K562 (cell line): ENCODE data around the gene CCDC7. TPM values are rescaled to one million over a fixed set of nuclear protein-coding genes. Genes with fewer than 3 reads are reported as not detected.

Experiments used
- ATAC-seq: fragments of 200-7000 bp; cut with Tn5 transposase; 3 replicates; pipeline ENCODE4 v1.9.1; 2020; ENCODE audit warnings: moderate library complexity
- BruUV-seq: library from RNA; stranded (reverse); fragments of 400-500 nt; replicated peaks from 2 replicates; lab custom pipeline; 2021; lab: Mats Ljungman, UMichigan
- CTCF ChIA-PET: fragments of 300-600 bp; formaldehyde crosslinking; extraction: SDS; loops from one replicate; lab custom pipeline; 2021; ENCODE audit warnings: low intra/inter-chr PET ratio; lab: Yijun Ruan, JAX
- POLR2A ChIA-PET: fragments of 300-600, 350-650 bp; sonication (Branson Sonifier 250); formaldehyde crosslinking; extraction: SDS; loops from one replicate; lab custom pipeline; 2021; ENCODE audit warnings: antibody characterized with exemption, inconsistent platforms; lab: Yijun Ruan, JAX
- DNase-seq, 4 experiments: peaks; one replicate each; pipeline versions ENCODE4 v3.0.0 to v3.0.0-alpha.2; 2011 to 2018; ENCODE audit warnings: low spot score in 3 of 4, mixed read lengths in 3 of 4; ENCODE audit errors: extremely low read depth in 1 of 4
- FAIRE-seq: peaks from 2 replicates; lab custom pipeline; 2011; peaks lifted over from hg19 to GRCh38; lab: Jason Lieb, UNC
- H2AFZ ChIP-seq: 2 replicates; pipeline ENCODE4 v1.6.0; 2011; ENCODE audit warnings: low read depth, low read length, control low read depth, inconsistent platforms
- H3K27ac ChIP-seq: fragments of 200-600 bp; 3 replicates; pipeline ENCODE4 v1.8.0; 2011; ENCODE audit warnings: low read depth, mild to moderate bottlenecking, control low read depth, inconsistent platforms, low read length, moderate library complexity, mixed read lengths; ENCODE audit errors: extremely low read depth
- H3K27me3 ChIP-seq, 2 experiments: fragments of 300-600 bp in 1 of 2; 2 replicates in 1 of 2; 3 replicates in 1 of 2; pipeline versions ENCODE4 v1.6.0 to v1.8.0; 2011; ENCODE audit warnings: inconsistent platforms in 2 of 2, low read length in 2 of 2, mild to moderate bottlenecking in 1 of 2, mixed read lengths in 1 of 2, moderate library complexity in 1 of 2; ENCODE audit not compliant: control insufficient read depth in 2 of 2, insufficient read depth in 2 of 2
- H3K36me3 ChIP-seq: fragments of 300-600 bp; 3 replicates; pipeline ENCODE4 v1.8.0; 2011; ENCODE audit warnings: mild to moderate bottlenecking, low read length, inconsistent platforms; ENCODE audit not compliant: control insufficient read depth, insufficient read depth
- H3K4me1 ChIP-seq, 2 experiments: fragments of 200-600 bp in 1 of 2; replicated peaks in 1 of 2; 2 replicates in 1 of 2; 3 replicates in 1 of 2; pipeline versions ENCODE4 v1.5.1 to v1.8.0; 2011; ENCODE audit warnings: inconsistent platforms in 2 of 2, low read length in 2 of 2, mild to moderate bottlenecking in 1 of 2, mixed read lengths in 1 of 2, moderate library complexity in 1 of 2; ENCODE audit not compliant: control insufficient read depth in 2 of 2, insufficient read depth in 2 of 2
- H3K4me2 ChIP-seq: 2 replicates; pipeline ENCODE4 v1.6.1; 2011; ENCODE audit warnings: low read length, control low read depth, inconsistent platforms, mixed read lengths; ENCODE audit not compliant: insufficient read depth
- H3K4me3 ChIP-seq: fragments of 200-600 bp; sonication (generic), shearing (Covaris generic); 2 replicates; pipeline ENCODE4 v1.5.1; 2016; ENCODE audit warnings: control low read depth, inconsistent platforms
- H3K79me2 ChIP-seq: fragments of 200-600 bp; 3 replicates; pipeline ENCODE4 v1.8.0; 2011; ENCODE audit warnings: low read length, inconsistent platforms; ENCODE audit not compliant: control insufficient read depth, insufficient read depth
- H3K9ac ChIP-seq, 2 experiments: 2 replicates each; pipeline versions ENCODE4 v1.6.0 to v1.6.1; 2011; ENCODE audit warnings: low read depth in 2 of 2, low read length in 2 of 2, control low read depth in 1 of 2, inconsistent platforms in 1 of 2, mild to moderate bottlenecking in 1 of 2, mixed read lengths in 1 of 2; ENCODE audit not compliant: insufficient read depth in 1 of 2
- H3K9me1 ChIP-seq: one replicate; pipeline ENCODE4 v1.6.0; 2011; ENCODE audit warnings: inconsistent platforms, mild to moderate bottlenecking, low read length, moderate library complexity; ENCODE audit not compliant: control insufficient read depth, insufficient read depth
- H3K9me3 ChIP-seq: replicated peaks from 2 replicates; pipeline ENCODE4 v1.5.1; 2011; ENCODE audit warnings: low read depth, low read length, inconsistent platforms; ENCODE audit not compliant: control insufficient read depth, insufficient read depth
- H4K20me1 ChIP-seq: replicated peaks from 2 replicates; pipeline ENCODE4 v1.6.1; 2011; ENCODE audit warnings: low read length, inconsistent platforms, mixed read lengths; ENCODE audit not compliant: control insufficient read depth, insufficient read depth
- ARID3A ChIP-seq: IDR thresholded peaks from 2 replicates; pipeline ENCODE4 v1.6.1; 2012; ENCODE audit warnings: low read depth, low read length, improper control_type of control experiment, borderline replicate concordance
- CBX5 ChIP-seq: IDR thresholded peaks from 2 replicates; pipeline ENCODE4 v1.6.1; 2014; ENCODE audit warnings: low read depth, borderline replicate concordance
- ERF ChIP-seq: fragments of 450-650 bp; formaldehyde crosslinking; IDR thresholded peaks from 2 replicates; pipeline ENCODE4 v1.4.0; 2020; ENCODE audit warnings: mild to moderate bottlenecking, mixed read lengths
- FOS ChIP-seq: IDR thresholded peaks from 3 replicates; pipeline ENCODE4 v1.6.1; 2011; ENCODE audit not compliant: insufficient read length; ENCODE audit errors: extremely low read depth
- FOXP1 ChIP-seq: sonication (generic); formaldehyde crosslinking; IDR thresholded peaks from 2 replicates; pipeline ENCODE4 v1.8.0; 2022; ENCODE audit warnings: mild to moderate bottlenecking, missing genetic modification reagents
- HCFC1 ChIP-seq: IDR thresholded peaks from 2 replicates; pipeline ENCODE4 v1.6.1; 2012; ENCODE audit warnings: low read depth, low read length, improper control_type of control experiment
- HDAC6 ChIP-seq: IDR thresholded peaks from 2 replicates; pipeline ENCODE4 v1.6.1; 2012; ENCODE audit warnings: low read depth, mild to moderate bottlenecking, control low read depth, inconsistent platforms, low read length, moderate library complexity
- HMG20B ChIP-seq: fragments of 250-450 bp; sonication (Bioruptor Pico); IDR thresholded peaks from 2 replicates; pipeline ENCODE4 v1.5.0; 2021; ENCODE audit warnings: mild to moderate bottlenecking
- HNRNPH1 ChIP-seq: fragments of 200-400 bp; formaldehyde crosslinking; optimal IDR thresholded peaks from 2 replicates; pipeline ENCODE3; 2017; ENCODE audit warnings: low read depth, mild to moderate bottlenecking, low read length, moderate library complexity
- IRF9 ChIP-seq: fragments of 450-650 bp; IDR thresholded peaks from 2 replicates; pipeline ENCODE4 v1.6.1; 2016; ENCODE audit warnings: missing biosample characterization, missing genetic modification characterization
- POLR2H ChIP-seq: IDR thresholded peaks from 2 replicates; pipeline ENCODE4 v1.6.1; 2016; ENCODE audit warnings: missing genetic modification characterization, low read depth, mild to moderate bottlenecking, control low read depth, missing compliant biosample characterization, moderate library complexity
- SIN3B ChIP-seq: fragments of 450-650 bp; IDR thresholded peaks from 2 replicates; pipeline ENCODE4 v1.6.1; 2017; ENCODE audit warnings: low read depth, mild to moderate bottlenecking, moderate library complexity
- TAF7 ChIP-seq: fragments of 450-650 bp; IDR thresholded peaks from 2 replicates; pipeline ENCODE4 v1.6.1; 2016; ENCODE audit warnings: missing genetic modification characterization, missing compliant biosample characterization
- ZNF263 ChIP-seq: sonication (generic); formaldehyde crosslinking; IDR thresholded peaks from 2 replicates; pipeline ENCODE4 v1.8.0; 2022; ENCODE audit warnings: mild to moderate bottlenecking, missing genetic modification reagents, borderline replicate concordance
- ZNF699 ChIP-seq: fragments of 250-450 bp; sonication (Bioruptor Pico); IDR thresholded peaks from 2 replicates; pipeline ENCODE4 v1.8.0; 2021; ENCODE audit warnings: mild to moderate bottlenecking, moderate library complexity; ENCODE audit not compliant: insufficient replicate concordance
- in situ Hi-C: fragments of 300-500 bp; cut with MboI; formaldehyde crosslinking; loops from 4 replicates; pipeline ENCODE4 v1.15.0; 2018; ENCODE audit warnings: inconsistent platforms, mixed read lengths
- intact Hi-C: fragments of 100-400 bp; cut with micrococcal nuclease; formaldehyde crosslinking; loops from 2 replicates; pipeline ENCODE4 v1.14.2; 2022
- polyA plus RNA-seq, 8 experiments: library from polyadenylated mRNA; depleted of rRNA in 4 of 8; stranded (reverse) in 5 of 8; unstranded in 3 of 8; fragments of >200 nt; fragmentation: Nextera tagmentation in 2 of 8; fragmentation: Illumina TruSeq in 1 of 8; extraction: Ambion mirVana in 2 of 8; extraction: Trizol in 1 of 8; gene quantifications; 2 replicates each; pipeline versions ENCODE4 v1.2.1 to v1.2.3, GENCODE V29; 2011 to 2014; ENCODE audit warnings: inconsistent platforms in 1 of 8, missing spikeins in 1 of 8
- total RNA-seq, 7 experiments: library from RNA; depleted of rRNA in 6 of 7; stranded (reverse); fragments of >200 nt in 6 of 7; fragmentation: Illumina TruSeq in 2 of 7; extraction: Trizol in 2 of 7; gene quantifications; 2 replicates each; pipeline versions ENCODE4 v1.2.1 to v1.2.3, GENCODE V29; 2011 to 2021; ENCODE audit warnings: low replicate concordance in 1 of 7
- TF ChIP-seq, protein P1 (sequence below): fragments of 450-650 bp; IDR thresholded peaks from 2 replicates; pipeline ENCODE4 v1.6.1; 2017; ENCODE audit warnings: antibody characterized with exemption, mild to moderate bottlenecking

The CCDC7 gene
- total and polyA plus RNA-seq, 9 of the 15 experiments (the other 6 are each of a cell fraction or from before 2014, with no cell fraction given): 1.5 to 6.6 (median 2.7) TPM

- H3K4me3 ChIP-seq: no peak overlapping the region
- no peaks in the 10 kb centered on the region for H3K9me3 ChIP-seq
- H3K27me3 ChIP-seq: no peaks in the 10 kb centered on the region
- TF ChIP-seq FOXP1 (no peak), ERF (CRISPR knock-in tag) (no peak), ZNF699 (CRISPR knock-in tag) (no peak), FOS (no peak), HNRNPH1 (no peak), CBX5 (no peak), IRF9 (tag) (no peak), TAF7 (tag) (no peak), ZNF263 (no peak), SIN3B (no peak), HDAC6 (no peak), POLR2H (no peak), ARID3A (no peak), HMG20B (no peak), HCFC1 (no peak)
- TF ChIP-seq, protein P1, sequence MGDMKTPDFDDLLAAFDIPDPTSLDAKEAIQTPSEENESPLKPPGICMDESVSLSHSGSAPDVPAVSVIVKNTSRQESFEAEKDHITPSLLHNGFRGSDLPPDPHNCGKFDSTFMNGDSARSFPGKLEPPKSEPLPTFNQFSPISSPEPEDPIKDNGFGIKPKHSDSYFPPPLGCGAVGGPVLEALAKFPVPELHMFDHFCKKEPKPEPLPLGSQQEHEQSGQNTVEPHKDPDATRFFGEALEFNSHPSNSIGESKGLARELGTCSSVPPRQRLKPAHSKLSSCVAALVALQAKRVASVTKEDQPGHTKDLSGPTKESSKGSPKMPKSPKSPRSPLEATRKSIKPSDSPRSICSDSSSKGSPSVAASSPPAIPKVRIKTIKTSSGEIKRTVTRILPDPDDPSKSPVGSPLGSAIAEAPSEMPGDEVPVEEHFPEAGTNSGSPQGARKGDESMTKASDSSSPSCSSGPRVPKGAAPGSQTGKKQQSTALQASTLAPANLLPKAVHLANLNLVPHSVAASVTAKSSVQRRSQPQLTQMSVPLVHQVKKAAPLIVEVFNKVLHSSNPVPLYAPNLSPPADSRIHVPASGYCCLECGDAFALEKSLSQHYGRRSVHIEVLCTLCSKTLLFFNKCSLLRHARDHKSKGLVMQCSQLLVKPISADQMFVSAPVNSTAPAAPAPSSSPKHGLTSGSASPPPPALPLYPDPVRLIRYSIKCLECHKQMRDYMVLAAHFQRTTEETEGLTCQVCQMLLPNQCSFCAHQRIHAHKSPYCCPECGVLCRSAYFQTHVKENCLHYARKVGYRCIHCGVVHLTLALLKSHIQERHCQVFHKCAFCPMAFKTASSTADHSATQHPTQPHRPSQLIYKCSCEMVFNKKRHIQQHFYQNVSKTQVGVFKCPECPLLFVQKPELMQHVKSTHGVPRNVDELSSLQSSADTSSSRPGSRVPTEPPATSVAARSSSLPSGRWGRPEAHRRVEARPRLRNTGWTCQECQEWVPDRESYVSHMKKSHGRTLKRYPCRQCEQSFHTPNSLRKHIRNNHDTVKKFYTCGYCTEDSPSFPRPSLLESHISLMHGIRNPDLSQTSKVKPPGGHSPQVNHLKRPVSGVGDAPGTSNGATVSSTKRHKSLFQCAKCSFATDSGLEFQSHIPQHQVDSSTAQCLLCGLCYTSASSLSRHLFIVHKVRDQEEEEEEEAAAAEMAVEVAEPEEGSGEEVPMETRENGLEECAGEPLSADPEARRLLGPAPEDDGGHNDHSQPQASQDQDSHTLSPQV: no peak
- intact Hi-C loops (no loop called here), in situ Hi-C loops (no loop called here)
- no peak overlapping the region for H2AFZ ChIP-seq
- H3K4me2 ChIP-seq: no peak overlapping the region
- H3K79me2 ChIP-seq: no peaks in the 10 kb centered on the region
- POLR2A ChIA-PET: interaction anchor here (0.7 kb wide), 1 partner anchor 28 kb away, joined by 3 read pairs; no protein-coding TSS in a partner anchor
- ATAC-seq (no peak), FAIRE-seq (no peak), DNase-seq (no peak)
- no TSS peak for BruUV-seq
- no peak overlapping the region for H3K27ac ChIP-seq
- H3K36me3 ChIP-seq: no peaks in the 10 kb centered on the region
- H3K9me1 ChIP-seq: no peaks in the 10 kb centered on the region
- no peak overlapping the region for H3K9ac ChIP-seq
- no peaks in the 10 kb centered on the region for H3K4me1 ChIP-seq
- CTCF ChIA-PET: interaction anchor here (0.6 kb wide), 1 partner anchor 776 kb away, joined by 4 read pairs; no protein-coding TSS in a partner anchor
- H4K20me1 ChIP-seq: no peaks in the 10 kb centered on the region
Observed at GRCh38 chr10:32530231-32530630, 84.3 kb downstream of the CCDC7 start.
